Measurements from ENCODE around the gene KHNYN. TPM values are rescaled to one million over a fixed set of nuclear protein-coding genes. Genes with fewer than 3 reads are reported as not detected.

Gene KHNYN
- total and polyA plus RNA-seq, 2 experiments from 2014 or later = 15.3 to 36.2 TPM

- TF ChIP-seq EZH2 (IDR thresholded peaks at IDR 0.05; ENCODE audit: insufficient read depth, poor library complexity, severe bottlenecking) (no peak), EZH2phosphoT487 (IDR thresholded peaks at IDR 0.05; ENCODE audit: insufficient read depth, low read depth) (no peak)
- peaks cover 16% of the 10 kb centered on the region; the same call in 1 of the 2 replicates for H3K4me1 ChIP-seq (ENCODE audit: insufficient read depth)
- H3K79me2 ChIP-seq (ENCODE audit: insufficient read depth) = peaks cover 49% of the 10 kb centered on the region
- H3K9me2 ChIP-seq (ENCODE audit: insufficient read depth) = no peaks in the 10 kb centered on the region
- H3K36me3 ChIP-seq (ENCODE audit: low read depth) = peaks cover 16% of the 10 kb centered on the region; the same call in 1 of the 2 replicates
- peak overlapping the region; percentile 95 for H3K4me2 ChIP-seq (ENCODE audit: unreplicated experiment)
- no peaks in the 10 kb centered on the region for H3K9me3 ChIP-seq (ENCODE audit: low read depth)
- in situ Hi-C loops (cut with MboI) = no loop called here
- no peak overlapping the region for H2AFZ ChIP-seq
- H3K4me3 ChIP-seq = peak overlapping the region; percentile 84; the same call in 1 of the 2 replicates
- peaks cover 33% of the 10 kb centered on the region for H3F3A ChIP-seq (ENCODE audit: insufficient read depth)
- DNase-seq = no peak
- H3K27ac ChIP-seq = no peak overlapping the region; the same call in 1 of the 2 replicates
- WGBS, 2 experiments (ENCODE audit: low coverage in 1 of 2, low lambda C conversion rate in 2 of 2, missing lambda C conversion rate in 2 of 2) = 71 to 72% methylated on average over 8 of the region's 8 CpGs
- H4K20me1 ChIP-seq (ENCODE audit: insufficient read depth) = no peaks in the 10 kb centered on the region
- no peaks in the 10 kb centered on the region for H3K27me3 ChIP-seq (replicated peaks; ENCODE audit: insufficient read depth)
- peak overlapping the region; percentile 98; the same call in 1 of the 2 replicates for H3K9ac ChIP-seq
These were observed 11.0 kb downstream of the KHNYN start for GRCh38 chr14:24440606-24441399.

GRCh38 chr14:24441485-24441884, 11.7 kb downstream of the KHNYN start:
- Histone ChIP-seq H3K4me1 (ENCODE audit: insufficient read depth) (peaks cover 9% of the 10 kb centered on the region; the same call in 1 of the 2 replicates), H3K9ac (peak overlapping the region; percentile 98), H3K79me2 (ENCODE audit: insufficient read depth) (peaks cover 49% of the 10 kb centered on the region), H3K27ac (peak overlapping the region; percentile 100), H2AFZ (no peak overlapping the region), H4K20me1 (ENCODE audit: insufficient read depth) (no peaks in the 10 kb centered on the region), H3K4me3 (peak overlapping the region; percentile 84), H3K4me2 (ENCODE audit: unreplicated experiment) (peak overlapping the region; percentile 95), H3K9me2 (ENCODE audit: insufficient read depth) (no peaks in the 10 kb centered on the region), H3F3A (ENCODE audit: insufficient read depth) (peaks cover 26% of the 10 kb centered on the region), H3K36me3 (ENCODE audit: low read depth) (peaks cover 10% of the 10 kb centered on the region; the same call in 1 of the 2 replicates), H3K9me3 (ENCODE audit: low read depth) (no peaks in the 10 kb centered on the region), H3K27me3 (replicated peaks; ENCODE audit: insufficient read depth) (no peaks in the 10 kb centered on the region)
- TF ChIP-seq EZH2 (IDR thresholded peaks at IDR 0.05; ENCODE audit: insufficient read depth, poor library complexity, severe bottlenecking) (no peak), EZH2phosphoT487 (IDR thresholded peaks at IDR 0.05; ENCODE audit: insufficient read depth, low read depth) (no peak)
- no peak for DNase-seq
- 58 to 63% methylated on average over 5 of the region's 5 CpGs for WGBS, 2 experiments (ENCODE audit: low coverage in 1 of 2, low lambda C conversion rate in 2 of 2, missing lambda C conversion rate in 2 of 2)
- in situ Hi-C loops (cut with MboI) = no loop called here

- peak; percentile 80 for DNase-seq
- H3K4me3 ChIP-seq = peak overlapping the region; percentile 84
- no peaks in the 10 kb centered on the region for H3K27me3 ChIP-seq (replicated peaks; ENCODE audit: insufficient read depth)
- WGBS, 2 experiments (ENCODE audit: low coverage in 1 of 2, low lambda C conversion rate in 2 of 2, missing lambda C conversion rate in 2 of 2) = 4 to 9% methylated on average over 5 to 12 of the region's 12 CpGs
- in situ Hi-C loops (cut with MboI) = no loop called here
- no peaks in the 10 kb centered on the region for H3K9me3 ChIP-seq (ENCODE audit: low read depth)
- H3K9ac ChIP-seq = peak overlapping the region; percentile 98
- H3K36me3 ChIP-seq (ENCODE audit: low read depth) = peaks cover 9% of the 10 kb centered on the region; the same call in 1 of the 2 replicates
- no peak for TF ChIP-seq EZH2 (IDR thresholded peaks at IDR 0.05; ENCODE audit: insufficient read depth, poor library complexity, severe bottlenecking)
- no peak for TF ChIP-seq EZH2phosphoT487 (IDR thresholded peaks at IDR 0.05; ENCODE audit: insufficient read depth, low read depth)
- peak overlapping the region; percentile 100 for H3K27ac ChIP-seq
- peak overlapping the region; percentile 81; the same call in 1 of the 2 replicates for H2AFZ ChIP-seq
- H3K4me2 ChIP-seq (ENCODE audit: unreplicated experiment) = peak overlapping the region; percentile 95
- peaks cover 49% of the 10 kb centered on the region for H3K79me2 ChIP-seq (ENCODE audit: insufficient read depth)
- 0 out of 2 replicates have a peak, but pooled peaks cover 8% of the 10 kb centered on the region for H3K4me1 ChIP-seq (ENCODE audit: insufficient read depth)
- peaks cover 25% of the 10 kb centered on the region for H3F3A ChIP-seq (ENCODE audit: insufficient read depth)
- no peaks in the 10 kb centered on the region for H3K9me2 ChIP-seq (ENCODE audit: insufficient read depth)
- H4K20me1 ChIP-seq (ENCODE audit: insufficient read depth) = no peaks in the 10 kb centered on the region
These were observed 12.1 kb downstream of the KHNYN start for GRCh38 chr14:24441904-24442239.

GRCh38 chr14:24442240-24443052, 12.7 kb downstream of the KHNYN start, which contains the start of gene SDR39U1:
TSS of gene SDR39U1 (minus strand) at chr14:24442776. CDS start at chr14:24442769, 7 bp downstream.
- in situ Hi-C loops (cut with MboI) = no loop called here
- peaks cover 25% of the 10 kb centered on the region for H3F3A ChIP-seq (ENCODE audit: insufficient read depth)
- H3K27ac ChIP-seq = peak within 1 kb of the TSS; percentile 100
- no peak for TF ChIP-seq EZH2 (IDR thresholded peaks at IDR 0.05; ENCODE audit: insufficient read depth, poor library complexity, severe bottlenecking)
- TF ChIP-seq EZH2phosphoT487 (IDR thresholded peaks at IDR 0.05; ENCODE audit: insufficient read depth, low read depth) = no peak
- 0 out of 2 replicates have a peak, but pooled peaks cover 8% of the 10 kb centered on the region for H3K4me1 ChIP-seq (ENCODE audit: insufficient read depth)
- peak within 1 kb of the TSS; percentile 84 for H3K4me3 ChIP-seq
- 1 to 3% methylated on average over 45 to 52 of the region's 52 CpGs for WGBS, 2 experiments (ENCODE audit: low coverage in 1 of 2, low lambda C conversion rate in 2 of 2, missing lambda C conversion rate in 2 of 2)
- H3K9me3 ChIP-seq (ENCODE audit: low read depth) = no peaks in the 10 kb centered on the region
- no peaks in the 10 kb centered on the region for H4K20me1 ChIP-seq (ENCODE audit: insufficient read depth)
- H2AFZ ChIP-seq = peak within 1 kb of the TSS; percentile 90
- H3K9ac ChIP-seq = peak within 1 kb of the TSS; percentile 98
- no peaks in the 10 kb centered on the region for H3K27me3 ChIP-seq (replicated peaks; ENCODE audit: insufficient read depth)
- peaks cover 9% of the 10 kb centered on the region; the same call in 1 of the 2 replicates for H3K36me3 ChIP-seq (ENCODE audit: low read depth)
- no peaks in the 10 kb centered on the region for H3K9me2 ChIP-seq (ENCODE audit: insufficient read depth)
- H3K79me2 ChIP-seq (ENCODE audit: insufficient read depth) = peaks cover 44% of the 10 kb centered on the region
- DNase-seq = peak; percentile 100
- peak within 1 kb of the TSS; percentile 95 for H3K4me2 ChIP-seq (ENCODE audit: unreplicated experiment)

All from GM23248 (cell line).